Dermis lymphatic vessel endothelial cell (primary cell): ENCODE results near the gene GJB3. TPM values are rescaled to one million over a fixed set of nuclear protein-coding genes. Genes with fewer than 3 reads are reported as not detected.

ENCODE experiments used
- total RNA-seq: library from RNA; depleted of rRNA; stranded (reverse); fragments of >200 nt; gene quantifications from 2 replicates; pipeline ENCODE4 v1.2.1, GENCODE V29; 2014

Gene GJB3
- total RNA-seq: under 0.01 and 0.09 TPM in 2 replicates

GRCh38 chr1:34781071-34781843 is at the start of gene GJB3:
Gene GJB3 (plus strand): TSS chr1:34781214. CDS start chr1:34784763, 3,549 bp downstream.

DNA sequence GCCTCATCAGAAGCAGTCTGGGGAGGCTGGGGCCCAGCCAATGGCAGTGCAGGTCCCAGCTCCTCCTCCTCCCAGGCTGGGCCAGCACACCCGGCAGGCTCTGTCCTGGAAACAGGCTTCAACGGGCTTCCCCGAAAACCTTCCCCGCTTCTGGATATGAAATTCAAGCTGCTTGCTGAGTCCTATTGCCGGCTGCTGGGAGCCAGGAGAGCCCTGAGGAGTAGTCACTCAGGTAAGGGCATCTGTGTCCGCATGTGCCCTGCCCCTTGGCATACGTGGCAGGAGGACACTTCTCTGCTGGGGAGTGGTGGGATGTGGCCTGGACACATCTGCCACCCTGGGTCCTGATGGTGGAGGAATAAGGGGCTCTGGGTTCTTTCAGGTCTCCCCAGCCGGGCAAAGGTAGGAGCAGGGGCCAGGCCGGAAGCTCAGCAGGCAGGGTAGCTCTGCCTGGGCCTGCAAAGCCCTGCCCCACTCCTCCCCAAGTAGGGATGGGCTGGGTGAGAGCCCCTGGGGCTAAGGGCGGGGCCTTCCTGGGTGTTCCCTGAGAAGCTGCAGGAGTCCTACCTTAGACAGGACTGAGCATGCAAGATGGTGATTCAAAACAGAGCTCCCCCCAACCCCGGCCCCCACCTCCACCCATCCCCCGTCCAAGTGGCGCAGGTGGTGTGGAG is 25.9 kb upstream of the GJB3 start, which contains the start of gene GJB5:
TSS of gene GJB5 (plus strand) at position 84 of the 674 bp plus-strand sequence. CDS start 2,284 bp downstream, outside the sequence.

GRCh38 chr1:34759503-34760357 is 21.3 kb upstream of the GJB3 start, which contains the start of gene GJB4:
Gene GJB4 (plus strand): TSS chr1:34759740. CDS start chr1:34761255, 1,515 bp downstream.

GRCh38 chr1:34792868-34793727 is 12.1 kb downstream of the GJB3 start, which contains the start of gene GJA4:
Gene GJA4 (plus strand): TSS chr1:34792999. CDS start chr1:34794214, 1,215 bp downstream.

Other genes starting within 250 kb of the GJB3 start
- not detected in 2 replicates for gene GJB5, start 26.2 kb upstream of the GJB3 start, total RNA-seq
- not detected in 2 replicates for gene GJB4, start 21.5 kb upstream of the GJB3 start, total RNA-seq
- gene GJA4, start 11.8 kb downstream of the GJB3 start, total RNA-seq: 19.8 and 207 TPM in 2 replicates
- gene SMIM12, start 78.5 kb downstream of the GJB3 start, total RNA-seq: 49.7 and 59.2 TPM in 2 replicates
- not detected in 2 replicates for gene DLGAP3, start 148.4 kb downstream of the GJB3 start, total RNA-seq
- 45.1 and 55.1 TPM in 2 replicates for gene TMEM35B, start 204.1 kb downstream of the GJB3 start, total RNA-seq